GM12864 (cell line): ENCODE measurements around the gene ZNF516.

ENCODE experiments used
- DNase-seq: peaks from one replicate; pipeline ENCODE4 v3.0.0-alpha.2; 2011; ENCODE audit warnings: low read depth
- H3K4me3 ChIP-seq: 2 replicates; pipeline ENCODE4 v1.5.1; 2011; ENCODE audit warnings: mild to moderate bottlenecking, low read depth, low read length, control low read depth
- CTCF ChIP-seq: IDR thresholded peaks from 2 replicates; pipeline ENCODE4 v1.5.1; 2011; ENCODE audit warnings: low read depth, mild to moderate bottlenecking, moderate library complexity, low read length, control low read depth, inconsistent platforms; ENCODE audit errors: missing control alignments

ZNF516 gene

GRCh38 chr18:76528477-76529432, 33.7 kb upstream of the ZNF516 start:
- no peak for DNase-seq
- TF ChIP-seq CTCF, result no peak
- no peak overlapping the region for H3K4me3 ChIP-seq

- no peak for TF ChIP-seq CTCF
- no peak for DNase-seq
- H3K4me3 ChIP-seq, result no peak overlapping the region
Measured at GRCh38 chr18:76525911-76526310, 30.9 kb upstream of the ZNF516 start.

GRCh38 chr18:76524900-76525698, 30.1 kb upstream of the ZNF516 start:
- no peak for TF ChIP-seq CTCF
- no peak overlapping the region for H3K4me3 ChIP-seq
- no peak for DNase-seq

- no peak overlapping the region for H3K4me3 ChIP-seq
- DNase-seq, result no peak
- no peak for TF ChIP-seq CTCF
Measured at GRCh38 chr18:76524477-76524876, 29.4 kb upstream of the ZNF516 start.

GRCh38 chr18:76522551-76522950, 27.5 kb upstream of the ZNF516 start:
- DNase-seq, result no peak
- no peak overlapping the region for H3K4me3 ChIP-seq
- no peak for TF ChIP-seq CTCF

GRCh38 chr18:76522122-76522503, 27.1 kb upstream of the ZNF516 start:
- DNase-seq, result no peak
- no peak for TF ChIP-seq CTCF
- no peak overlapping the region for H3K4me3 ChIP-seq
